ENCODE results near the gene GBE1.

- TF ChIP-seq POLR2A (IDR thresholded peaks at IDR 0.05) (no peak), EP300 (IDR thresholded peaks at IDR 0.05) (no peak)
- TF ChIP-seq, protein P1, sequence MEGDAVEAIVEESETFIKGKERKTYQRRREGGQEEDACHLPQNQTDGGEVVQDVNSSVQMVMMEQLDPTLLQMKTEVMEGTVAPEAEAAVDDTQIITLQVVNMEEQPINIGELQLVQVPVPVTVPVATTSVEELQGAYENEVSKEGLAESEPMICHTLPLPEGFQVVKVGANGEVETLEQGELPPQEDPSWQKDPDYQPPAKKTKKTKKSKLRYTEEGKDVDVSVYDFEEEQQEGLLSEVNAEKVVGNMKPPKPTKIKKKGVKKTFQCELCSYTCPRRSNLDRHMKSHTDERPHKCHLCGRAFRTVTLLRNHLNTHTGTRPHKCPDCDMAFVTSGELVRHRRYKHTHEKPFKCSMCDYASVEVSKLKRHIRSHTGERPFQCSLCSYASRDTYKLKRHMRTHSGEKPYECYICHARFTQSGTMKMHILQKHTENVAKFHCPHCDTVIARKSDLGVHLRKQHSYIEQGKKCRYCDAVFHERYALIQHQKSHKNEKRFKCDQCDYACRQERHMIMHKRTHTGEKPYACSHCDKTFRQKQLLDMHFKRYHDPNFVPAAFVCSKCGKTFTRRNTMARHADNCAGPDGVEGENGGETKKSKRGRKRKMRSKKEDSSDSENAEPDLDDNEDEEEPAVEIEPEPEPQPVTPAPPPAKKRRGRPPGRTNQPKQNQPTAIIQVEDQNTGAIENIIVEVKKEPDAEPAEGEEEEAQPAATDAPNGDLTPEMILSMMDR (IDR thresholded peaks at IDR 0.05), result peak in 1 of 2 donors; percentile 9
Measured at GRCh38 chr3:81643721-81644120, 117.7 kb downstream of the GBE1 start.

All from suprapubic skin (tissue), 3 donors.